HG03064 (cell line): ENCODE measurements around the gene OR8A1.
"Not testable (repeated sequence)": the region's sequence is repeated elsewhere in the genome, so short reads cannot be mapped to it uniquely, and the experiment has no call there.

Experiments
- ATAC-seq: cut with Tn5 transposase; IDR thresholded peaks from one replicate; pipeline ENCODE4 v1.9.1; 2021; ENCODE audit warnings: low read depth; ENCODE audit not compliant: unreplicated experiment

Gene OR8A1

GRCh38 chr11:124591430-124591829 is 21.6 kb downstream of the OR8A1 start:
- no peak for ATAC-seq

DNA sequence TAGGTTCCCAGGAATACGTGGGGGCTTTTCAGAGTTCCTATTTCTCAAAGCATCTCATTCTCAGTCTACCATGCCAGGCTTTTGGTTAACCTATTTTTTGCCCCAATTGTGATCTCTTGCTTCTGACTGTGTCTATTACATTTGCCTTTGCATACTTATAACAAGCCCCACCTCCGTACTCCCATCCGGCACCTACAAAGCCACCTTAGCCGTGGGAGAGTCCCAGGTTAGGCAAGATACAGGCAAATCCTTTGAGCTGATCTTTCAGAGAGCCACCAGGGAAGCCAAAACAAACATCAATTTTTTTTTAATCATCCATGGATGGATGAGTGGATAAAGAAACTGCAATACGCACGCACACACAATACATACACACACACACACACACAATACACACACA is 22.8 kb downstream of the OR8A1 start:
- ATAC-seq: no peak

GRCh38 chr11:124595302-124595701 is 25.5 kb downstream of the OR8A1 start:
- ATAC-seq: no peak

- ATAC-seq: no peak
Observed at GRCh38 chr11:124597626-124598025, 27.8 kb downstream of the OR8A1 start.

GRCh38 chr11:124600621-124601320 is 31.0 kb downstream of the OR8A1 start:
- no peak for ATAC-seq

GRCh38 chr11:124602193-124602592 is 32.4 kb downstream of the OR8A1 start:
- ATAC-seq: no peak

GRCh38 chr11:124602723-124603122 is 32.9 kb downstream of the OR8A1 start:
- not testable (repeated sequence) for ATAC-seq

DNA sequence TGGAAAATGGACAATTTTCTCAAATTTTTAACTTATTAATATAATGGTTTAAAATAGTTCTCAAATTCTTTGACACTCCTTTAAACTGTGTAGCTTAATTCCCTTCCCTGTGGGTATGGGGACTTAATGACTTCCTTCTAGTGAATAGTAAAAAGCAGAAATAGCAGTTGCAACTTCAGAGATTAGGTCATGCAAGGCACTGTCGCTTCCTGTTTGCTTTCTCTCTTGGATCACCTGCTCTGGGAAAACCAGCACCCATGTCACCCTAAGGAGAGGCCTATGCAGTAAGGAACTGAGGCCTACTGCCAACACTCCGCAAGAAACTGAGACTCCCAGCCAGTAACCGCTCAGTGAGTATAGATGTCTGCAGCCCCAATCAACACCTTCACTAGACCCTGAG is 35.9 kb downstream of the OR8A1 start:
- no peak for ATAC-seq

DNA sequence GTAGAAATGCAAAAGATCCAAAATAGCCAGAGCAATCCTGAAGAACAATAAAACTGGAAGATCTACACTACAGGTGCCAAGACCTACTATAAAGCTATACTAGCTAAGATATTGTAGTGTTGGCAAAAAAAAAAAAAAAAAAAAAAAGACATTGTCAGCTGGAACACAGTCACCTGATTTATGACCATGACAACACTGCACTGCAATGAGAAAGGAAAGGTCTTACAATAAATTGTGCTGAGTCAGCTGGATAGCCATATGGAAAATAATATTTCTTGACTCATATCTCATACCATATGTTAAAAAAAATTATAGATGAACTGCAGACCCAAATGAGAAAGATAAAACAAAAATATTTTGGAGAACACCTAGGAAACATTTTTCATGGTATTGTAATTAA is 38.4 kb downstream of the OR8A1 start:
- no peak for ATAC-seq

- no peak for ATAC-seq
Observed at GRCh38 chr11:124610295-124610694, 40.5 kb downstream of the OR8A1 start.

DNA sequence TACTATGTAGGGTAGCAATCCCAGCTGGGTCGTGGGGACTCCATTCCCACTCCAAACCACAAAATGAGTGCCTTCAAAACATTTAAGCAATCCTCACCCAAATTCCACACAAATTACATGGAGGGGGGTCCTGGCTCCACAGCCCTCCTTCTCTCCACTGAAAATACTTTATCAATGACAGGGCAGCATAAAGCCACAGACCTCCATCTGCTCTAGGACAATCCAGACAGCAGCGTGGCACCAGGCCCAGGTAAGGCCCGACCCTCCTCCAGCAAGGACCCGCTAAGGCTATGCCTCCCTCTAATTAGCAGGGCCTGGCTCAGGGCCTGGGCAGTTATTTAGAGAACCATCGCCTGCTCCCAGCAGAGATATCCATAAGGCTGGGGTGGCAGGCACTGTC is 41.3 kb downstream of the OR8A1 start, which contains the start of gene PANX3:
TSS of gene PANX3 (plus strand) at position 365 of the 400 bp plus-strand sequence. CDS start 129 bp downstream, outside the sequence.
- ATAC-seq: no peak

- no peak for ATAC-seq
Observed at GRCh38 chr11:124612045-124612444, 42.2 kb downstream of the OR8A1 start.

- no peak for ATAC-seq
Observed at GRCh38 chr11:124612567-124613246, 42.9 kb downstream of the OR8A1 start.

DNA sequence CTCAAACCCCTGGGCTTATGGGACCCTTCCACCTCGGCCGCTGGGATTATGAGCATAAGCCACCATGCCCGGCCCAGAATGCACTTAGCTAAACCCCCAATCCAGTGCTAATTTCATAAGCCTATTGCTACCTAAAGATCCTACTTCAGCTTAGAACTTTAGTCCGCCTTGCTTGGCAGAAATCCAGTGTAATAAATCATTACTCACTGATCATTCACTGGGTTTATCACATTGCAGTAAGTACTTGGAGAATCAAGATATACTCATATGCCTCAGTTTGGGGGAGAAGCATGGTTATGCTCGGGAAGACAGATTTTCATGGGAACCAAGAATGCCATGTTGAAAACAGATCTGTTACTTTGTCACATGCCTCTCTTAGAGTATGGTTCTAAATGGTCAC is 49.1 kb downstream of the OR8A1 start:
- no peak for ATAC-seq
